ENCODE data around the gene RMND5A.

The RMND5A gene

GRCh38 chr2:86765310-86765695 lies 45.2 kb downstream of the RMND5A start:
- no peak for DNase-seq (ENCODE audit: low read depth)

- DNase-seq (ENCODE audit: low read depth), result no peak
These were observed 48.3 kb downstream of the RMND5A start for GRCh38 chr2:86768189-86768949.

GRCh38 chr2:86769838-86770237 lies 49.7 kb downstream of the RMND5A start:
- DNase-seq (ENCODE audit: low read depth), result no peak

- no peak for DNase-seq (ENCODE audit: low read depth)
These were observed 50.8 kb downstream of the RMND5A start for GRCh38 chr2:86770816-86771301.

GRCh38 chr2:86772611-86773010 lies 52.5 kb downstream of the RMND5A start:
- no peak for DNase-seq (ENCODE audit: low read depth)

GRCh38 chr2:86774862-86775261 lies 54.8 kb downstream of the RMND5A start:
- no peak for DNase-seq (ENCODE audit: low read depth)

GRCh38 chr2:86775338-86775737 lies 55.2 kb downstream of the RMND5A start:
- no peak for DNase-seq (ENCODE audit: low read depth)

- DNase-seq (ENCODE audit: low read depth), result no peak
These were observed 56.4 kb downstream of the RMND5A start for GRCh38 chr2:86776532-86776931.

- no peak for DNase-seq (ENCODE audit: low read depth)
These were observed 58.9 kb downstream of the RMND5A start for GRCh38 chr2:86778957-86779356.

- DNase-seq (ENCODE audit: low read depth), result no peak
These were observed 59.9 kb downstream of the RMND5A start for GRCh38 chr2:86779971-86780370.

GRCh38 chr2:86781363-86781762 lies 61.3 kb downstream of the RMND5A start:
- no peak for DNase-seq (ENCODE audit: low read depth)

- no peak for DNase-seq (ENCODE audit: low read depth)
These were observed 62.7 kb downstream of the RMND5A start for GRCh38 chr2:86782748-86783147.

- no peak for DNase-seq (ENCODE audit: low read depth)
These were observed 63.7 kb downstream of the RMND5A start for GRCh38 chr2:86783615-86784339.

GRCh38 chr2:86785456-86785855 lies 65.4 kb downstream of the RMND5A start:
- DNase-seq (ENCODE audit: low read depth), result no peak

- no peak for DNase-seq (ENCODE audit: low read depth)
These were observed 66.0 kb downstream of the RMND5A start for GRCh38 chr2:86786001-86786536.

- DNase-seq (ENCODE audit: low read depth), result no peak
These were observed 67.6 kb downstream of the RMND5A start for GRCh38 chr2:86787736-86788135.

- no peak for DNase-seq (ENCODE audit: low read depth)
These were observed 68.1 kb downstream of the RMND5A start for GRCh38 chr2:86788165-86788564.

- no peak for DNase-seq (ENCODE audit: low read depth)
These were observed 69.0 kb downstream of the RMND5A start for GRCh38 chr2:86788881-86789686.

GRCh38 chr2:86789687-86790133 lies 69.6 kb downstream of the RMND5A start:
- DNase-seq (ENCODE audit: low read depth), result no peak

GRCh38 chr2:86790134-86790675 lies 70.1 kb downstream of the RMND5A start:
- no peak for DNase-seq (ENCODE audit: low read depth)

- DNase-seq (ENCODE audit: low read depth), result no peak
These were observed 70.8 kb downstream of the RMND5A start, which contains the start of gene CD8A for GRCh38 chr2:86790676-86791572. Gene CD8A (minus strand): TSS chr2:86790913. CDS start chr2:86790825, 88 bp downstream.

All from activated T-helper 1 cell treated with Interleukin-2 at 50 U/mL for 16 hours (primary cell).